Tibial nerve (tissue), 4 donors: ENCODE measurements around the gene ASF1B.

Experiments
- EP300 ChIP-seq, 2 donors: sonication (generic); formaldehyde crosslinking; IDR thresholded peaks; one replicate each; pipeline ENCODE4 v1.6.1; 2017; ENCODE audit warnings: antibody characterized with exemption in 2 of 2, mild to moderate bottlenecking in 1 of 2
- POLR2A ChIP-seq, 2 donors: fragments of 450-650 bp; IDR thresholded peaks; one replicate each; pipeline ENCODE4 v1.6.1; 2017; ENCODE audit warnings: antibody characterized with exemption in 2 of 2, mild to moderate bottlenecking in 2 of 2, moderate library complexity in 2 of 2
- TF ChIP-seq, protein P1 (sequence below), 5 experiments: fragments of 200-600 bp in 3 of 5; fragments of 450-650 bp in 2 of 5; sonication (generic) in 3 of 5; IDR thresholded peaks; one replicate each; pipeline ENCODE4 v1.5.1; 2016 to 2019; ENCODE audit warnings: antibody characterized with exemption in 5 of 5, mild to moderate bottlenecking in 3 of 5, moderate library complexity in 2 of 5

DNA sequence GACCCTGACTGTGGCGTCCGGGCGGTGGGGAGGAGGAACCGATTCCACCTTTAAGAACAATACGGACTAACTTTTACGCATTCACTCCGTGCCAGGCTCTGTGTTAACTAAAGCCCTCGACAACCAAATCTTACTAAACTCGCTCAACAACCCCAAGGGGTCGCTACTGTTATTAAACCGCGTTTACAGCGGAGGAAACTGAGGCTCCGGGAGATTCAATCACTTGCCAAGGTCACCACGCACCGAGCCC, 47.1 kb downstream of the ASF1B start:
- TF ChIP-seq, protein P1, sequence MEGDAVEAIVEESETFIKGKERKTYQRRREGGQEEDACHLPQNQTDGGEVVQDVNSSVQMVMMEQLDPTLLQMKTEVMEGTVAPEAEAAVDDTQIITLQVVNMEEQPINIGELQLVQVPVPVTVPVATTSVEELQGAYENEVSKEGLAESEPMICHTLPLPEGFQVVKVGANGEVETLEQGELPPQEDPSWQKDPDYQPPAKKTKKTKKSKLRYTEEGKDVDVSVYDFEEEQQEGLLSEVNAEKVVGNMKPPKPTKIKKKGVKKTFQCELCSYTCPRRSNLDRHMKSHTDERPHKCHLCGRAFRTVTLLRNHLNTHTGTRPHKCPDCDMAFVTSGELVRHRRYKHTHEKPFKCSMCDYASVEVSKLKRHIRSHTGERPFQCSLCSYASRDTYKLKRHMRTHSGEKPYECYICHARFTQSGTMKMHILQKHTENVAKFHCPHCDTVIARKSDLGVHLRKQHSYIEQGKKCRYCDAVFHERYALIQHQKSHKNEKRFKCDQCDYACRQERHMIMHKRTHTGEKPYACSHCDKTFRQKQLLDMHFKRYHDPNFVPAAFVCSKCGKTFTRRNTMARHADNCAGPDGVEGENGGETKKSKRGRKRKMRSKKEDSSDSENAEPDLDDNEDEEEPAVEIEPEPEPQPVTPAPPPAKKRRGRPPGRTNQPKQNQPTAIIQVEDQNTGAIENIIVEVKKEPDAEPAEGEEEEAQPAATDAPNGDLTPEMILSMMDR (IDR thresholded peaks at IDR 0.05), result no peak
- TF ChIP-seq EP300 (IDR thresholded peaks at IDR 0.05) (no peak), POLR2A (IDR thresholded peaks at IDR 0.05) (no peak)
